Embryonic facial prominence (tissue), 1 donor: ENCODE results near the gene PTPRK.
"Not testable (repeated sequence)": the region's sequence is repeated elsewhere in the genome, so short reads cannot be mapped to it uniquely, and the experiment has no call there.

ENCODE experiments used
- DNase-seq: peaks from one replicate; pipeline ENCODE4 v3.0.0-alpha.2; 2016; ENCODE audit errors: extremely low spot score

PTPRK gene

DNA sequence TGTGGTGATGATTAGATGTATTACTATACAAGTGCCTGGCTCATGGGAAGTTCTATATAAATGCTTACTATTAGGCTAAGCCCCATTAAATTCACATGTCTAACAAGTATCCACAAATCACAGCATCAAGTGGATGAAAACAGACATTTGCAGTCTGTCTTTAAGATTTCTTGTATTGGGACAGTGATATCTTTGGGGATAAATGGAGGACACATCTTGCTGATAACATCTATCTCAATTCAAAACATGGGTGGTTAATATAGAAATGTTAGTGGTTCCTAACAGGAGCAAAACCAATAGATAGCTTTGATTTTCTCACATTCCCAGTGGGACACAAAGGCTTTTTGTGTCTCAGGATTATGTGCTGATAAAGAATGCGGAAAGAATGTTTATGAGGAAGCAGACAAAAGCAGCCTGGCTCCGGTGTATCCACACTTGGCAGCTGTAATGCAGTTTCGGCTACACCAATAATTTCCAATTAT, 29.3 kb downstream of the PTPRK start:
- no peak for DNase-seq

DNA sequence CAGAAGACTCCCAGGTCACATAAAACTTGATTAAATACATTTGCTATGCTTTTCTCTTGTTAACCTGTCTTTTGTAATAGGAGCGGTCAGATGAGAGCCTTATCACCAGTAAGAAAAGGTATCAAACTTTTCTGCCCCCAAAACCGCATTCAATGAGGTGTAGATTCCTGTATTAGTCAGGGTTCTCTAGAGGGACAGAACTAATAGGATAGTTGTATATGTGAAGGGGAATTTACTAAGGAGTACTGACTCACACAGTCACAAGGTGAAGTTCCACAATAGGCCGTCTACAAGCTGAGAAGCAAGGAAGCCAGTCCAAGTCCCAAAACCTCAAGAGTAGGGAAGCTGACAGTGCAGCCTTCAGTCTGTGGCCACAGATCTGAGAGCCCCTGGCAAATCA, 32.7 kb downstream of the PTPRK start:
- DNase-seq: no peak

DNA sequence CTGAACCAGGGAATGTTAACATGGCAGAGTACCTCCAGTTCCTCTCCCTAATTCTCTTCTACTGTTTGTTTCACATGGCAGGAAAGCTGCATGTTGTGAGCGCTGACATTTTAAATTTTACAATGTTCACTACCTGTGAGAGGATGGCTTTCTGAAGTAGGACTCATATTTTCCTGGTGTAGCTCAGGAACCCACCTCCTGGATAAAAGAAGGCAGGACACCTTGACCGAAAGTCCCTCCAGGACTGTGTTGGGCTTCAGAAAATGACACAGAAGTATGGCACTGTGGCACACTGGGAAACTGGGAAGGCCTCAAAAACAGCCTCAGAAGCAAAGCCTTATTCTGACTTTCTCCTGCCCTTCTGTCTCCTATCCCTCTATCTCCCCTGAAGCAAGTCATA, 33.3 kb downstream of the PTPRK start:
- DNase-seq: no peak

DNA sequence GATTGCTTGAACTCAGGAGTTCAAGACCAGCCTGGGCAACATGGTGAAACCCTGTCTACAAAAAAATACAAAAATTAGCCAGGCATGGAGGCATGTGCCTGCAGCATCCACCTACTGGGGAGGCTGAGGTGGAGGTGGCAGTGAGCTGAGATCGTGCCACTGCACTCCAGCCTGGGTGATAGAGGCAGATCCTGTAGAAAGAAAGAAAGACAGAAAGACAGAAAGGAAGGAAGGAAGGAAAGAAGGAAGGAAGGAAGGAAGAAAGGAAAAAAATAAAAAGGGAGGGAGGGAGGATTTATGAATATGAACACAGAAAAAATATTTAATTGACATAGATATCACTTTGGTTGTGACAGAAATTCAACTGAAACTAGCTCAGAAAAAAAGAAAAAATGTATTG, 33.8 kb downstream of the PTPRK start:
- DNase-seq: not testable (repeated sequence)

DNA sequence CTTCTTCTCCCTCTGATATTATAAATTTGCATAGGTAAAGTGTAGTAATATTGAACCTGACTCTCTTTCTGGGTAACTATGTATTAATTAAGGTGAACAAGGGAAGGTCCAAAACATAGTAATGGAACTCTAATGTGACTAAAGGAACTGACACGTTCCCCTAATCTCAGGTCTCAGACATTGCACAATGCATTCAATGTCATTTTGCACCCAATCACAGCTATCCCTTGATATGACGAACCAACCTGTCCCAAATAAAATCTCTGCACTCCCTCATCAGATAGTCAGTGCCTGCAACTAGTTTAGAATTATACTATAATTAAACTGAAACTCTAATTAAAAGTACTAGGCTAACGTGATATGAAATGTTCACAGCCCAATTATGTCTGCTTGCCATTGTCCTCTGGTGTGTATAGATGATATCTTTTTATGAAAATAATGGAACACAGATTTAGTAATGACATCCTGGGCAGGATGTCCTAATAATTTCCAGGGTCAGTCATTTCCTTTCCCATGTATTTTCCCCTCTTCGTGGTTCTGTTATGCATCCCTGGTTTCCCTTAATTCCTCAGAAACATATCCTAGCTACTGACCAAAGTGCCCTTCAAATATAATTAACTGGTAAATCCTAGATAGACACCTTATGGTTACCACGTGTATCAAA, 36.8 kb downstream of the PTPRK start:
- no peak for DNase-seq

DNA sequence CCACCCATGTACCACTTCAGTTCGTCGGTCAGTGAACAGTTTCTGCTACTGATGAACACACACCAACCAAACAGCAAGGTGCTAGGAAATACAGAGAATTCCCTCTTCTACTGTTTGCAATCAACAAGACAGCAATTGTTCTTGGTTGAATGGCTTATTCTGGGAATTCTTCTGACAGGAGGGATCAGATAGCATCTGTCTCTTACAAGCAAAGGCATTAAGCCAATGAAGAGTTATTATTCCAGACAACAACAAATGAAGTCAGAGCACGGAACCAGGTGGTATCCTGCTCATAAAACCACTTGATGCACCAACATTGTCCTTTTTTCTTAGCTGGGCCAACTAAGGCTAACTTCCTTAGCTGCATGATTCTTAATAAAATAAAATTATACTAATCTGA, 37.8 kb downstream of the PTPRK start:
- DNase-seq: no peak

DNA sequence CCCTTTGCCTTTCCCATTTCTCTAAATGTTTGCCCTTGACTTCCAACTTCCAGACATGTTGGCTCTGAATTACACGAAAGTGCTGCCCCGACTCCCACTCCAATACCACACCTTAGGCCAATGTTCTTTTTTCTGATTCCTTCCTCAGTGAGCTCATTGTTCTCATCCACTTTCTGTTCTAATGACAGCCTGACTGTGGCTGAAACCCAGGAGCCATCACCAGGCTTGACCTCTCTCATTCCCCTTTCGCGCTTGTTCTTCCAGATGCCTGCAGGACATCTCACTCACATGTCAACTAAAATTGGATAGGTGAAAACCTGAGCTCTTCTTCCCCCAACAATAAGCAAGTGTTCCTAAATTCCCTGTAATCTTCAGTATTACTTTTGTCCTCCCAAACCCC, 40.4 kb downstream of the PTPRK start:
- DNase-seq: no peak

DNA sequence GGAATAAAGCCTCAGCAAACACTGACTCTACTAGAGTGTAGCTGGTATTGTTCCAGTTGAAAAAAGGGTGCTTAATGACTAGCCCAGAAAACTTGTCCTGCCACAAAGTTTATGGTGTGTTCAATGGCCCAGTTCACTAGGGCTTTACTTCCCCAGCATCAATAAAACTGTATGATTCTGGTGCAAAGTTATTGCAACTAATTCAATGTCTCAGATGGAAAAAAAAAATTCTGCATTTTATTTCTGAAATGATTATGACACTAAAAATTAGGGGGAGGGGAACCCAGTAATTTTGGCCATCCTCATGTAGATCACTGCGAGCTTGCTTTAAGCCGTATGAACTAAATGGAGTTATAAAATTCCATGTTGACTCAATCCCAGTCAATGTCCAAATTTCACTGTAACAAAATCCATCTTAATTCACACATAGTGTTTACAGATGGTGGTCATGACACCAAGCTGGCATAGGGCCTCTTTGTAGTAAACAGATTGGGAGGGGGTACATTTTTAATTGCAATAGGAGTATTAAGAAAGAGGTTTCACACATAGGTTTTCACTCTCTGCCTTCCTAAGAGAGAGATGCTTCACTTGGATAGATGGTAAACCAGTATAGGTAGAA, 41.2 kb downstream of the PTPRK start:
- no peak for DNase-seq

DNA sequence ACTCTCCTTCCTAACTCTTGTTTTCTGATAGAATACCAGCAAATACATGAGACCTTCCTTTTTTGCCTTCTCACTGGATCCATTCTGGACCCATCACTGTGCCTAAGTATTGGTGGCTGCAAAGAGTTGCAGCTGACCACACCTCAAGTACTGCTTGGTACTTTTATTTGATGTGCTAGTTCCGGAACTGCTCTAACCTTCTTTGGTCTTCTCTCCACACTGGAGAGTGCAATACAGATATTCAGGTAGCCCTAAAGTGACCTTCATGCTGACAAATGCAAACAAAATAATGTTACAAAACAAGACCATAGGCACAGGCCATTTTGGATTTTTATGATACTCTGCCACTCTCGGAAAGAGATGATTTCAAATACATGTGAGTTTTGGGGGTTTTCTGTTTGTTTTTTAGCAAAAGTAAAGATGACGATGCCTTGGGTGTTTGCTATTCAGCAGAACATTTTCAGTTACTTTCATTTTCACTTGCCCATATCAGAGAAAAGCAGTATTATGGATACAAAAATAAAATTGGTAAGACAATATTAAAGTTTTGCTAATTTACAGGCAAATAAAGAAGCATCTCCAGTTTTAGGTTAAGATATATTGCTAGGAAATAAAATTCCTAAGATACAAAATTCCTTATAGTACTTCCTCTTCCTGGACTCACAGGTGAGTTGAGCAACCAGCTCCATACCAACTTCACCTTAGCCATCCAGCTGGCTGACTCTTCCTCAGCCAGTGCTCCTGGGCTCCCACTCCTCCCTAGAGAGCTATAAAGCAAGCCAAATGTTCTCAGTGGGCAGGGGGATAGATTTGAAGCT, 42.0 kb downstream of the PTPRK start:
- no peak for DNase-seq

DNA sequence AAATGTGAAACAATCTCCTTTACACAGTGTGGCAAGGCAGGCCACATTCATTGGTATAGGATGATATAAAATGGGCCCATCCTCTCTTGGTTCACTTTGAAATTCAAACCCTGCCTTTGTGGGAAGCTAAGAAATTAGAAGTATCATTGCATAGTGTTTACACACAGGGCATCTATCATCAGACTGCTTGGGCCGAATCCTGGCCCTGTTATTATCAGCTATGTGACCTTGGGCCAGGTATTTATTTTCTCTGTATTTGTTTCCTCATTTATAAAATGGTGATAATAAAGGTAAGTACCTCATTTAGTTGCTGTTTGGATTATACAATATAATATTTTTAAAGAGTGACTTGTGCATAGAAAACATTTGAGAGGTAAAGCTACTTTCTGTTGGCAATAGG, 45.5 kb downstream of the PTPRK start:
- DNase-seq: no peak

DNA sequence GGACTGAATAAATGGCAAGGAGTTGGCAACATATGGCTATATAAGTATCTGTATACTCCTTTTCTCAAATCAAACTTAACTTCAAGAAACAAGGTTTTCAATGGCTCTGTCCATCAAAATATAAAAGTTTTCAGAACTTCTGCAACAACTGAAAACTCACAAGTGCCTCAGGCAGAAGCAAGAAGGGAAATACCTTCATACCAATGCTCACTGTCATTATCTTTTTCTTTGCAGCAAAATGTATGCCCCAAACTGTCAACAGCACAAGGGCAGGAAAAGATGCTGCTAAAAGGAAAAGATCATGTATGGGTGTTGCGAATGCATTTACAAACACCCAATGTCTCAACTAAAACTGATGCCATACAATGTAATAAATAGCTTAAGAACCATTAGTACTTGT, 45.9 kb downstream of the PTPRK start:
- no peak for DNase-seq

DNA sequence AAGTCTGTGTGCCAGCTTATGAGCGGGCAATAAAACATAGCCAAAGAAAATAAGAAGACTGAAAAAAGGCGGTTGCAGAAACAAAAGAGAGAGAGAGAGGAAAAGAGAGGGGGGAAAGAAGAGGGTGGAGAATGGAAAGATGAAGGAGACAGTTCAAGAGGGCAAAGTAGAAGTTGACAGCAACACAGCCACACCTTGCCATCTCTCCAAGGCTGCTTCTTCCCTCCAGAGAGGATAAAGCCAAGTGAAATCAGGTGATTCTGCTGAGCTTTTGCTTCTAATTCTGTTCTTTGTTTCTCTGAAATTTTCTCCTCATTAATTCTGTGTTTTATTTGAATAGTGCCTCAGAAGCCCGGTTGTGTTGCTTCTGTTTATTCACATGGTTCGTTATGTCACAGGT, 48.5 kb downstream of the PTPRK start:
- DNase-seq: no peak

DNA sequence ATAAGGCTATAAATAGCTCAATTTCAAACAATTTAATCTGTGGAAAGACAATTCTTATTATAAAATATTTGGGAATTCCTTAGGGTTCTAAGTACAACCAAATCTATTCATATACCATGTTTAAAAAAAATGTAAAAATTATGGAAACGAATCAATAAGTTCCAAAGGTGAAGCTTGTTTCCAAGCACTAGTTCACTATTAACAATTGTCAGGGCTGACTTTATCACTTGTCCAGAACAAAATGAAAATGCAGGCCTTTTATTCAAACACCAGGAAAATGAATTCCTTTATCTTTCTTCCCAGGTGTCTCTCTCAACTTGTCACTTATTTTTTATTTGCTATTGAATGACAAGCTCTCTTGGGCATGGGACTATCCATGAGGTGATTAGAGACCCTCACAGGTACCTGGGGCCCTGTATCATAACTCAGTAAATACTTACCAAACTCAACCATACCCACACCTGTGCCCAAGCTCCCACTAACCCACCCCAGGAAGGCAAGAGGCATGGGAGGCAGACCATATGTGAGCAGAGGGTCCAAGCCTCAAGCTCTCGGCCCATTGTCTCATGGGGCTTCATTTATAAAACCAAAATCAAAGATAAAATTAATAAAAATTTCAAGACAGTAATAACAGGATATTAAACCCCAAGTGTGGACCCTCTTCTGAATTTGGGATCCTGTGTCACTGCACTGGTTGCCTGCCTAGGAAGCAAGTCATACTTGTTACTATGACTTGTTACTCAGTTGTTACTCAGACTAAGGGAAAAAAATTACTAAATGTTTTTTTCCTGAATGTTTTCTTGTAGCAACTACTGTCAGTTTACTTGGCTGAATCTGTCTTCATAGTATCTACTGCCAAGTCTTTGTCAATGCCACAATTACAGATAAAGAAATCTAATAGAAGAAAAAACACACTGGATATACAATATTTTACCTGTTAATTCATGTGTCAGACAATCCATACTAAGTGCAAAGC, 54.7 kb downstream of the PTPRK start:
- DNase-seq: no peak

DNA sequence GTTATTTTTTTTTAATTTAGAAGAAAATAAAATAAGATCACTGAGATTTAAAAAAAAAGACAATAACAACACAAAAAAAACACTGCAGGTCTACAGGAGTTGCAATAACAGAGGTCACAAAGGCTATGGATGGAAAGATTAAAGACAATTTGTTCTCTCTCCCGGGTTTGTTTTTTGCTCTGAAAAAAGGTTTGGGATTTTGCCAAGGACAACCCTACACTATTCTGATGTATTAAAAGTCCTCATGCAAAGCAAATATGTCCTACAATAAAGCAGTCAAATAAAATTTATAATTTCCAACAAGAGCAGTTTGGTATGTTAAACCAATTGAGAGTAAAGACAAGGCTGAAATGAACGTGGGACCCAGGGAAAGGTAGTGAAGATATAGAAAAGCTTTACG, 55.6 kb downstream of the PTPRK start:
- DNase-seq: no peak

DNA sequence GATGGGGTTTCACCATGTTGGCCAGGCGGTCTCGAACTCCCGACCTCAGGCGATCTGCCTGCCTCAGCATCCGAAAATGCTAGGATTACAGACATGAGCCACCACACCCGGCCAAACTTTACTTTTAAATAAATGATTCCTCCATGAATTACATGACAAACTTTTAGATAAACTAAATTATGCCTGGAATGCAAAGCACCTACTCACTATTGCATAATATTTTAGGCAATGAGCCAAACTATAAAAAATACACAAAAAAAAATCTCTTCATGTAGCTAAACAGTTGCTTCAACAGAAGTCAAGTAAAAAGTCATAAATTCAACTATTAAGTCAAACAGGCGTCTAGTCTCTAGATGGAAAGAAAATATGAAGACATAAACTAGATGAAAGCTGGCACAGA, 56.5 kb downstream of the PTPRK start:
- no peak for DNase-seq

DNA sequence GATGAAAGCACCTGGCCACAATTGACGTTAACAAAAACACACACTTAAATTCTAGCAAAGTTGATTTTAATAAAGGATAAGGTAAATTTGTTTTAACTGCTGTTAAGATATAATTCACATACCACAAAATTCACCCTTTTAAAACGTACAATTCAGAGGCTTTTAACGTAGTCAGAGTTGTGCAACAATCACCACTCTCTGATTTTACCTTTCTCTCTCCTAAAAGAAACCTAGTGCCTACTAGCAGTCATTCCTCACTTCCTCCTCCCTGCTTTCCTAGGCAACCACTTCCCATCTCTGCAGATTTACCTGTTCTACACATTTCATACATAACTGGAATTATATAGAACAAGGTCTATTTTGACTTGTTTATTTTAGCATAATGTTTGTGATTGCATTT, 58.9 kb downstream of the PTPRK start:
- no peak for DNase-seq

DNA sequence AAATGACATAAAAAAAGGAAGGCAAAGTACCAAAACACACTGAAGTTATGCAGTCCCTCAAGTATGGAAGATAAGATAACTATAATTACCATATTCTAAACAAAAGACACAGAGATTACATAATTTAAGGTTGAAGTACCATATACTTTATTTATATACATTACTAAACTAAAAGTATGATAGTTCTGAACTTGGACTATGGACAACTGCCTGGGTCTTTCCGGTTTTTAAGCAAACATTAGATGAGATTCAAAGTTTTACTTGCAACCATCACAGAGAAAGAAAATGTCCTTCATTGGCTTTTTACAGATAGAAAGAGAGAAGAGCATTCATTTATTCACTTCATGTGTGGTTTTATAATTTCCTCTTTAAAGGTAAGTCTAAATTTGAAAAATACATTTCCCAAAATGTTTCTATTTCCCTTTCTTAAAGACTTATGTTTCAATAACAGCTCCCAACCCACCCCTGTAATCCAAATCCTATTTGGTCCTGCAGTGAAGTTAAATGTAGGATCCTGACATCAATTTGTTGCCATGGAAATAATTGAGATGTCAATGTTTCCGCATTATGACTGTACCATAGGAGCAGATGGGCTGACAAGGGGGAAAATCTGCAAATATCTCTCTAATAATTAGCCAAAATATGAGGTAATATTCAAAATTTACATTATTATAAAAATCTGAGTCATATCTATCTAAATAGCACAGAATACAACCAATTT, 63.7 kb downstream of the PTPRK start:
- DNase-seq: no peak

DNA sequence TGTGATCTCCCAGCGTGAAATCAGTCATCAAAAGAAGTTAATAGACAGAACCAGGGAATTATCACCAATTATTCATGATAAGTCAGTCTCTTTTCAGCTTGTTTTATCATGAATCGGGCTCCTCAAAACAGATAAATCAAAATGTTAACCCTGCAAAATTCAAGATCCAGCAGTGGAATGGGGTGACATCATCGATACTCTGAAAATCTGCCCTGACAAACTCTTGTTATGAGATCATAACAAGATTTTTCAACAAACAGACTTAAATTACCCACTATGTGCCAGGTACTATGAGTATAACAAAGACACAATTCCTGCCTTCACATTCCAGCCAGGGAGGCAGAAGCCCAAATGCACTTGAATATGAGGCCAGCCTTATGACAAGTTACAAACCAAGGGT, 64.4 kb downstream of the PTPRK start:
- DNase-seq: no peak

DNA sequence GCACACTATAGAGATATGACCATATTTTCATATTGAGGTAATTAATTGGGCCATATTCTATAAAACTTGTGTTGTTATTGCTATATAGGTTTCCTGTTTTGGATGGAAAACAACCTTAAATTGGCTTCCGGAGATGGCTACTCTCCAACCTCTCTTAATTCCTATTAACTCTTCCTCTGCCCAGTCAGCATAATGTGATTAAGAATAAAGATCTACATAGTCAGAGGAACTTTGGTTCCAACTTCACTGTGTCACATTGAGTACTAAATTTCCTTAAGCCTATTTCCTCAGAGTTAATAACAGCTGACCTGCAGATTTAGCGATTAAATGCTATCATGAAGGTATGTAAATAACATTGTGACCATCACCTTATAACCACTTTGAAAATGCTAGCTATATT, 67.7 kb downstream of the PTPRK start:
- DNase-seq: no peak

DNA sequence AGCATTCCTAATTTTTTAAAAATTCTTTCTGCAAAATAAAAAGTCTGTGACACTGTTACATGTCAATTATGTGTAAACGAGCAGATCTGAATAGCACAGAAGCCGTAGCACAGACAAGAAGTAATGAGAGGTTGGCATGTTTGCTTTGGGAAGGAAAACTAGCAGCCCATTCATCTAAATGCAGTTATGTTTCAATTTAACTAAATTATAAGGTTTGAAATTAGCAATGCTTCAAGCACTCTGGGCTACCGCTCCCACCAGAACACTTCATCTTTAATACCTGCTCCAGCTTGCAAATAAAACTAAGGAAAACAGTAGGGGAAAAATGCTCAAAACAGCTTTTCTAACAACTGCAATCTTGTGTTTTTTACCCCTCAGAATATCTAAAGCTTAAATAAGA, 73.9 kb downstream of the PTPRK start:
- no peak for DNase-seq

DNA sequence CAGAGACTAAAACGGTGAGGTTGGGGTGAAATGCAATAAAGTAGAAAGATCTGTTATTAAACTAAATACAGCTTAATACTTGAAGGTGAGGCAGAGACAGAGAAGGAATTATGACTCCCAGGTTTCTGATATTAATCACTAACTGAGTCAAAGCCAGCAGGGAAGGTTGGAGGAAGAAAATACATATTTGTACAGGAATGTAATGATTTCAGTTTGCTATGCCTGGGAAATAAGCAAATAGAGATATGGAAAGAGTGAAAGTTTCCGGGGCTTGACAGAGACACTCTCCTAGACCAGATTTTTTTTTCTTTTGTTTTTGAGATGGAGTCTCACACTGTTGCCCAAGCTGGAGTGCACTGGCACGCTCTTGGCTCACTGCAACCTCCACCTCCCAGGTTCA, 76.8 kb downstream of the PTPRK start:
- DNase-seq: no peak
